ENCODE results near the gene EME2. TPM values are rescaled to one million over a fixed set of nuclear protein-coding genes. Genes with fewer than 3 reads are reported as not detected.
"Not testable (repeated sequence)": the region's sequence is repeated elsewhere in the genome, so short reads cannot be mapped to it uniquely, and the experiment has no call there.

EME2 gene
- total RNA-seq, 2 experiments from 2014 or later: 28.6 to 30.8 TPM

DNA sequence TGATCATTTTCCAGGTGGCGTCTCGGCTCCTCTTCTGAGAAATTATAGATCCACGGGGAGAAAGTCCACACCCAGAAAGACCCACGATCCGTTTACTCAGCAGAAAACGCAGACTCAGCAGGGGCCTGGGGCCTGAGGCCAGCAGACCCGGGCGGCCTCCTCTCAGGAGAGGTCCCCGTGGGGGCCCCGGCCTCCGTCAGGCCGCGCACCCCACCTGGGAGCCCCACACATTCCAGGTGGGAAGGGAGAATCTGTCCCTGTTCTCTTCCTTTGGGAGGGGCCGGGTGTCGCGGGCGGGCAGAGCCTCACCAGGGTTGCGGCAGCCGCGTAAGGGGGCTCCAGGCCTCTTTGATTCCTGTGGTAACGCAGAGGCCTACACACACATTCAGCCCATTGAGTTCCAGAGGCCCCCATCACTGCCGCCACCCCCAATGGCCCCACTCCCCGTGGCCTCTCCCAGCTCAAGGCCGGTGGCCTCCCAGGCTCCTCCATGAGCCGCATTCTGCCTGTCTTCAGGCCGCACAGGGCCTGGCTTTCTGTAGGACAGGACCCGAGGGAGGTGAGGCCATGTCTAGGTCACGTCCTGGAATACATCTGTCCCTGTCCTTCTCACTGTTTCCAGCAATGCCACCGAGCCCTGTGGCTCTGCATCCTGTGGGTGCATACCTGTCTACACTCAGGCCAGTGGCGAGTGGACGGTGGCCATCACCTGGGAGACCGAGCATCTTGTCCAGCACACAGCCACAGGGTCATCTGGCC is 22.5 kb downstream of the EME2 start:
- TF ChIP-seq, protein P1, sequence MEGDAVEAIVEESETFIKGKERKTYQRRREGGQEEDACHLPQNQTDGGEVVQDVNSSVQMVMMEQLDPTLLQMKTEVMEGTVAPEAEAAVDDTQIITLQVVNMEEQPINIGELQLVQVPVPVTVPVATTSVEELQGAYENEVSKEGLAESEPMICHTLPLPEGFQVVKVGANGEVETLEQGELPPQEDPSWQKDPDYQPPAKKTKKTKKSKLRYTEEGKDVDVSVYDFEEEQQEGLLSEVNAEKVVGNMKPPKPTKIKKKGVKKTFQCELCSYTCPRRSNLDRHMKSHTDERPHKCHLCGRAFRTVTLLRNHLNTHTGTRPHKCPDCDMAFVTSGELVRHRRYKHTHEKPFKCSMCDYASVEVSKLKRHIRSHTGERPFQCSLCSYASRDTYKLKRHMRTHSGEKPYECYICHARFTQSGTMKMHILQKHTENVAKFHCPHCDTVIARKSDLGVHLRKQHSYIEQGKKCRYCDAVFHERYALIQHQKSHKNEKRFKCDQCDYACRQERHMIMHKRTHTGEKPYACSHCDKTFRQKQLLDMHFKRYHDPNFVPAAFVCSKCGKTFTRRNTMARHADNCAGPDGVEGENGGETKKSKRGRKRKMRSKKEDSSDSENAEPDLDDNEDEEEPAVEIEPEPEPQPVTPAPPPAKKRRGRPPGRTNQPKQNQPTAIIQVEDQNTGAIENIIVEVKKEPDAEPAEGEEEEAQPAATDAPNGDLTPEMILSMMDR (IDR thresholded peaks at IDR 0.05): no peak
- H3K4me1 ChIP-seq (ENCODE audit: insufficient read depth, low read length): no peaks in the 10 kb centered on the region
- H3K36me3 ChIP-seq (ENCODE audit: insufficient read depth, low read length): peaks cover 6% of the 10 kb centered on the region
- H3K27ac ChIP-seq (ENCODE audit: low read depth in 1 of 2, low read length in 2 of 2): no peak overlapping the region
- POLR2A ChIA-PET: no interaction called here
- H3K9me3 Mint-ChIP-seq: peaks cover 3% of the 10 kb centered on the region
- DNase-seq: no peak
- H3K27me3 Mint-ChIP-seq: no peaks in the 10 kb centered on the region
- no peak overlapping the region for H3K27ac Mint-ChIP-seq
- no peak overlapping the region for H3K4me3 ChIP-seq (ENCODE audit: low read length)
- no peak overlapping the region for H3K4me3 Mint-ChIP-seq
- CTCF ChIA-PET: no interaction called here
- intact Hi-C loops (cut with DNase I, micrococcal nuclease): no loop called here
- peaks cover 11 to 25% of the 10 kb centered on the region in 2 experiments for H3K9me3 ChIP-seq (ENCODE audit: control insufficient read depth in 1 of 2, insufficient read depth in 1 of 2, low read length in 2 of 2)
- no peaks in the 10 kb centered on the region for H3K27me3 ChIP-seq (ENCODE audit: control insufficient read depth in 1 of 2, insufficient read depth in 2 of 2, low read length in 2 of 2)
- peaks cover 5% of the 10 kb centered on the region for H3K36me3 Mint-ChIP-seq (ENCODE audit: low read depth)
- no peaks in the 10 kb centered on the region for H3K4me1 Mint-ChIP-seq (ENCODE audit: low read depth)
- ATAC-seq (ENCODE audit: poor library complexity): no peak

GRCh38 chr16:1799263-1799662 is 26.7 kb downstream of the EME2 start:
- intact Hi-C loops (cut with DNase I, micrococcal nuclease); H3K27ac Mint-ChIP-seq: not testable (repeated sequence)
- POLR2A ChIA-PET: interaction anchor here (0.5 to 1.3 kb wide), 3 partner anchors 13 to 28 kb away, joined by 3 to 4 read pairs (median 3); partner anchors contain the start of genes NUBP2 and SPSB3

GRCh38 chr16:1800701-1801100 is 28.1 kb downstream of the EME2 start:
- Histone ChIP-seq H3K4me1 (ENCODE audit: insufficient read depth, low read length) (no peaks in the 10 kb centered on the region), H3K9me3 (ENCODE audit: control insufficient read depth in 1 of 2, insufficient read depth in 1 of 2, low read length in 2 of 2) (peaks cover 11 to 25% of the 10 kb centered on the region in 2 experiments), H3K27ac (ENCODE audit: low read depth in 1 of 2, low read length in 2 of 2) (no peak overlapping the region), H3K4me3 (ENCODE audit: low read length) (no peak overlapping the region), H3K27me3 (ENCODE audit: control insufficient read depth in 1 of 2, insufficient read depth in 2 of 2, low read length in 2 of 2) (no peaks in the 10 kb centered on the region), H3K36me3 (ENCODE audit: insufficient read depth, low read length) (no peaks in the 10 kb centered on the region)
- intact Hi-C loops (cut with DNase I, micrococcal nuclease): no loop called here
- ChIA-PET CTCF (no interaction called here), POLR2A (no interaction called here)
- no peaks in the 10 kb centered on the region for H3K4me1 Mint-ChIP-seq (ENCODE audit: low read depth)
- H3K9me3 Mint-ChIP-seq: peaks cover 3% of the 10 kb centered on the region
- peaks cover 20% of the 10 kb centered on the region for H3K36me3 Mint-ChIP-seq (ENCODE audit: low read depth)
- H3K27me3 Mint-ChIP-seq: no peaks in the 10 kb centered on the region
- H3K27ac Mint-ChIP-seq: no peak overlapping the region
- no peak for DNase-seq
- TF ChIP-seq, protein P1 (IDR thresholded peaks at IDR 0.05): no peak
- no peak overlapping the region for H3K4me3 Mint-ChIP-seq
- ATAC-seq (ENCODE audit: poor library complexity): no peak

More at GRCh38 chr16:1799263-1799662, 26.7 kb downstream of the EME2 start:
- H3K4me3 ChIP-seq (ENCODE audit: low read length); H3K4me1 Mint-ChIP-seq (ENCODE audit: low read depth); DNase-seq; CTCF ChIA-PET; H3K27me3 ChIP-seq (ENCODE audit: control insufficient read depth in 1 of 2, insufficient read depth in 2 of 2, low read length in 2 of 2); H3K27me3 Mint-ChIP-seq; H3K9me3 Mint-ChIP-seq; H3K4me1 ChIP-seq (ENCODE audit: insufficient read depth, low read length); H3K36me3 Mint-ChIP-seq (ENCODE audit: low read depth); H3K4me3 Mint-ChIP-seq; H3K27ac ChIP-seq (ENCODE audit: low read depth in 1 of 2, low read length in 2 of 2); H3K36me3 ChIP-seq (ENCODE audit: insufficient read depth, low read length); ATAC-seq (ENCODE audit: poor library complexity): not testable (repeated sequence)
- H3K9me3 ChIP-seq (ENCODE audit: control insufficient read depth in 1 of 2, insufficient read depth in 1 of 2, low read length in 2 of 2): peaks cover 11 to 25% of the 10 kb centered on the region in 2 experiments

DNA sequence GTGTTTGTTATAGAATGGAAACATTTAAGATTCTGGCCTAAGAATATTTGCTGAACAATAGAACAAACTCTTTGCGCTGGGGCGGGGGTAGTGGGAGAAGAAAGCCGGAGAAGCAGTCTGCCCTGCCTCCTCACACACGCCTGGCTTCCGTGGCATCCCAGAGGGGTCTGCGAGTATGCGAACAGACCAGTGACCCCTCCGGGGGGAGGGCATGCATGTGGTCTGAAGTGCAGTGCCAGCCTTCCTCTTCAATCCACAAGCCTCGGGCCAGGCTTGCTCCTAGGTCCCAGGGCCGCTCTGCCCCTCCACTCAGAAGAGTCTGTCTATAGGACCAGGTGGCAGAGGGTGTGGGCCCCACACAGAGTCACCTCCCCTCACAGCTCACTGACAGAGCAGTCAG is 35.0 kb downstream of the EME2 start:
- DNase-seq: no peak
- Histone ChIP-seq H3K4me1 (ENCODE audit: insufficient read depth, low read length) (peaks cover under 1% of the 10 kb centered on the region), H3K27me3 (ENCODE audit: control insufficient read depth in 1 of 2, insufficient read depth in 2 of 2, low read length in 2 of 2) (no peaks in the 10 kb centered on the region), H3K9me3 (ENCODE audit: control insufficient read depth in 1 of 2, insufficient read depth in 1 of 2, low read length in 2 of 2) (peaks cover 0 to 5% of the 10 kb centered on the region in 2 experiments), H3K4me3 (ENCODE audit: low read length) (no peak overlapping the region), H3K36me3 (ENCODE audit: insufficient read depth, low read length) (peaks cover 39% of the 10 kb centered on the region), H3K27ac (ENCODE audit: low read depth in 1 of 2, low read length in 2 of 2) (no peak overlapping the region)
- ChIA-PET CTCF (no interaction called here), POLR2A (no interaction called here)
- ATAC-seq (ENCODE audit: poor library complexity): no peak
- H3K9me3 Mint-ChIP-seq: no peaks in the 10 kb centered on the region
- TF ChIP-seq, protein P1 (IDR thresholded peaks at IDR 0.05): no peak
- H3K4me3 Mint-ChIP-seq: no peak overlapping the region
- intact Hi-C loops (cut with DNase I, micrococcal nuclease): no loop called here
- peaks cover 44% of the 10 kb centered on the region for H3K36me3 Mint-ChIP-seq (ENCODE audit: low read depth)
- no peaks in the 10 kb centered on the region for H3K27me3 Mint-ChIP-seq
- H3K27ac Mint-ChIP-seq: no peak overlapping the region
- H3K4me1 Mint-ChIP-seq (ENCODE audit: low read depth): no peaks in the 10 kb centered on the region

Measured in CD4-positive, alpha-beta T cell (primary cell).